HG03469 (cell line): ENCODE data around the gene GARS1.

Source experiments
- ATAC-seq: cut with Tn5 transposase; IDR thresholded peaks from one replicate; pipeline ENCODE4 v1.9.1; 2021; ENCODE audit warnings: mild to moderate bottlenecking, moderate library complexity, moderate number of reproducible peaks; ENCODE audit not compliant: unreplicated experiment

GARS1 gene

GRCh38 chr7:30652698-30653641, 58.3 kb downstream of the GARS1 start:
- ATAC-seq, result no peak

DNA sequence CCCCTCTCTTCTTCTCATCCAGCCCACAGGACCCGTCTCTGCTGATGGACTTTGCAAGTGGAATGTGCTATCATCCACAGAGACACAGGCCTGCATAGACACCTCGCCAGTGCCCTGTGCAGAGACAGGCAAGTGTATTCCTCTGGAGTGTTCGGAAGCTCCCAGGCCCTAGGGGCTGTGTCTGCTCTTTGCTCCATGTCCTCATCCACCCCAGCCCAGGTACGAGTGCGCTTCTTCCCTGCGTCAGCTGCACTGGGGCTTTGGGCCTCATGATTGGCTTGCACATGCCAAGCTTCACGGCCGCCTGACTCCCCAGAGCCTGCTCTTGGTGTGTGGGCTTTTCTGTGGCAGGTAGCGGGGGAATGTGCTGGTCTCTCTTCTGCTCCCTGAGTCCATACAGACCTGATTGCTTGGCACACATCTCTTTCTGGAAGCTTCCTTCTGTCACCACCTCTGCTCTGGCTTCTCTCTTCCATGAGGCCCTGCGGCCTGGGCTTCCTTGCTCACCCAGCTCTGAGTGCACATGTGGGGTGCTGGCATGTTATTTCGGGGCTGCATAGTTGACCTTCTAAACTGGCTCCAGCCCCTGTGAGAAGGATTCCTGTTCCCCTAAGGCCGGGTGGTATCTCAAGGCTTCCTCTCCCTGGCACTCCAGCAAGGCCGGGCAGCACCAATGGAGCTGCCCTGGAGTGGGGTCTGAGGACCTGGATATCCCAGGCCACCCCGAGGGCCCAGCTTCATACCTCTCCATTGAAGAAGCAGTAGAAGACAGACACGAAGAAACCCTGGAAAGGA, 59.8 kb downstream of the GARS1 start:
- no peak for ATAC-seq

- ATAC-seq, result no peak
Observed at GRCh38 chr7:30655096-30655970, 60.7 kb downstream of the GARS1 start.

DNA sequence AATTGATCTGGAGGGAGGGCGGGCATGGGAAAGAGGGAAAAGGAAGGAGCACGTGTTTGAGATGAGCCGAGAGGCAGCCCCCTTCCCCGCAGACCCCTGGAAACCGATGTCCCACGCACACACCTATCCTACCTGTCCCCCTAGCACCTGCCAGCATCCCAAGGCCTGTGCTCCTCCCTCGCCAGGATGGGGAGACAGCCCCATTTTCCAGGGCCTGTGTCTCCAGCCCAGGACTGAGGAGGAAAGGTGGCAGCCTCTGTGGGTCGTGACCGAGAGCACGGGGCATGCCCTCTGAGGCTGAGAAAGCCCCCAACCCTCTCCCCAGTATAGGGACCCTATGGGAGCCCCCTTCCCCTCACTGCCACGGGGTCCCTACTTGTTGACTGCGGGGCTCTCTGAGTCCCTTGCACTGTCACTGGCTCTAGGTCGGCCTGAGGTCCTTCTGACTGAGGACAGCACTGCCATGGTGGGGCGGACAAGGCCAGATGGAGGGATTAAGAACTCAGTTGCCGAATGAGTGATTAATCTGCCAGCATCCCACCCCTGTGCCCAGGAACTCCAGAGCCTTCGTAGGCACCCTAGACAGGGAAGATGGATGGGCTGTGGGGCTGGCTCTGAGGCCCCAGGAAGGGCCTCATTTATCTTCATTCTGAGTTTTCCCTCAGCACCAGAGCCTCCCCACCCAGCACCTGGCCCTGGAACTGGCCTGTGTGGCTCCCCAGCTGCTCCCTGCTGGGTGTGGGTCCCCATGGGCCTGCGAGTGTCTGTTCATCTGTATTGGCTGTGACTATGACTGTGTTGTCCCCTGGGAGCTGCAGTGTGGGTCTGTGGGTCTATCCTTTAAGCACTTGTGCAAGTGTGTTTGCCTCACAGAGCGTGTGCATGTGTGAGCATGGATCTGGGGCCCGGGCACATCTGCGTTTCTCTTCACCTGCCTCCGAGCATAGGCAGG, 61.6 kb downstream of the GARS1 start:
- no peak for ATAC-seq

DNA sequence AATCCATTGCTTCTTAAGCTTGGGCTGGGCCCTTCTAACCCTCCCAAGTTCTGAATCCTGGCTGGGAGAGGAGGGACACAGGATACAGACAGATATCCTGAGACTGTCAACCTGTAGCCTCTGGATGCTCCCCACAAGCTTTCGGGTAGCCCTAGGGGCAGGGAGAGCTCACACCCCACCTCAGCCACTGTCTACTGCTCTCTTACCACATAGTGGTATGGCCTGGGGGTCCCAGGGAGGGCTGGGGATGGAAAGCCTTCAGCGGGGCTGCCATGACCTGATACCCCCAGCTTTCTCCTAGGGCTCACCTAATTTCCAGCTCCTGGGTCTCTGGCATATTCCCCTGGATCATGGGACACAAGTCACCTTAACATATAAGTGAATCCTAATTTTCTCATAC, 62.5 kb downstream of the GARS1 start:
- ATAC-seq, result no peak

- no peak for ATAC-seq
Observed at GRCh38 chr7:30658479-30659074, 63.9 kb downstream of the GARS1 start.

DNA sequence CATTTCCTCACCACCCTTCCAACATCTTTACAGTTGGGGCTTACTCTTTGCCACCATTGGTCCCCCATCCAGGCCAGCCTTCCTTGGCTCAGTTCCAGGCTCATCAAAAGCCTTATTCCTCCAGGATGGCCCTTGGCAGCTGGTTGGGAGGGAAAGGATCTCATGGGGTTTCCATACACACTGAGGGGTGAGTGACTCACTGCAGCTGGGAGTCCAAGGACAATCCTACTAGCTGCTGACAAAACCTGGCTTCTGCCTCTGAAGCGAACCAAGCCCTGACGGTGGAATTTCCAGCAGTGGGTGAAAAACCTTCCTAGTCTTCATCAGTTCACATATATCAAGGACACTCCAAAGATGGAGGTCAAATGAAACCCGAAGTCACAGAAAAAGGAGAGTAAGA, 64.6 kb downstream of the GARS1 start:
- ATAC-seq, result no peak

GRCh38 chr7:30660331-30661255, 65.9 kb downstream of the GARS1 start:
- ATAC-seq, result no peak

GRCh38 chr7:30661926-30662325, 67.2 kb downstream of the GARS1 start:
- no peak for ATAC-seq

GRCh38 chr7:30662431-30662939, 67.8 kb downstream of the GARS1 start:
- no peak for ATAC-seq

- ATAC-seq, result no peak
Observed at GRCh38 chr7:30663414-30663813, 68.7 kb downstream of the GARS1 start.

DNA sequence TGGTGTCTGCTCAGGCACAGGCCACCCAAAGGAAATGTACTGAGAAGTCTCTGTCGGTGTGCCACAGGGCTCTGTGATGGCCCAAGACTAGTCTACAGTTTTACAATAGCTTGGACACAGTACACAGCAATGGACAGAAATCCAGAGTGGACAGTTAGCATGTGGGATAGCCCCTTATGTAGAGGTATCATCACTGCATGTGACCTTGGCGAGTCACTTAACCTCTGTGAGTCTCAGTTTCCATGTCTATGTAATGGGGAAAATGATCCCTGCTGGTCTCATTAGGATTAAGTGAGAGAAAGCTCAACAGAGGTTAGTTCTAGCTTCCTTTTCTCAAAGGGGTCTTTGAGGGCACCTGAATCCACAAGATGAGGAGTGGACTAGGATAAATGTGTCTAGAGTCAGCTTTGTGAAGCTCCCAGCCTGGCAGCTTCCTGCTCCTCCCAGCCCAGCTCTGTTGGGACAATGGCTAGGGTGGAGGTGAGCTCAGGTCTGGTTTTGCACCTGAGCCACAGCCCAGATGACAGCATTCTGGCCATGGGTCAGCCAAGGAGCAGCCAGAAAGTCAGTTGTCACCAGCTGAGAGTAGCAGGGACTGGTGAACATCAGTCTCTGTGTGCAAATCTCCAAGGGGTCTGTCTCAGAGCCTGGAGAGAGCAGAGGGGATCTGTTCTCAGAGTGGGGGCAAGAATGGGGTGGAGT, 69.7 kb downstream of the GARS1 start:
- no peak for ATAC-seq

- no peak for ATAC-seq
Observed at GRCh38 chr7:30665043-30665442, 70.4 kb downstream of the GARS1 start.

- ATAC-seq, result no peak
Observed at GRCh38 chr7:30665449-30665848, 70.8 kb downstream of the GARS1 start.

DNA sequence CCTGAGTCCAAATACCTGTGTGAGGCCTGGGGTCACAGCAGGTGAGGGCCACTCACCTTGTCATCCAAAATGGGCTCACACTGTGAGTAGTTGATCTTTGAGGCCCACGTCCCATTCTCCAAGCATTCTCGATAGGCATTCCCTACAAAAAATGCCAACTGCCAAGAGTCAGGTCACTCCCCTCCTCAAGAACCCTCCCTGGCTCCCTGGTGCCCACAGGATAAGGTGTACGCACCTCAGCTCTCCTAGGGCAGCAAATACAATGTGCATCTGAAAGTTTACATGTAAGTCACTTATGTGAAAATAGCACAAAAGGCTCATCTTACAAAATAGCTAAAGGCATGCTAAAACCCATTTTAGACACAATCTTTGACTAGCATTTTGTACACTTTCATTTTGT, 72.5 kb downstream of the GARS1 start:
- ATAC-seq, result no peak

- no peak for ATAC-seq
Observed at GRCh38 chr7:30668102-30668501, 73.4 kb downstream of the GARS1 start.

- ATAC-seq, result no peak
Observed at GRCh38 chr7:30671793-30672465, 77.3 kb downstream of the GARS1 start.
